ENCODE results near the gene SLC38A7. TPM values are rescaled to one million over a fixed set of nuclear protein-coding genes. Genes with fewer than 3 reads are reported as not detected.
A peak's percentile ranks its signal among the peaks of the same experiment; 100 is the strongest.

Gene SLC38A7
- total and polyA plus RNA-seq, 2 of the 13 experiments (the other 11 are each of a cell fraction or from before 2014, with no cell fraction given) = 13.2 to 14.1 TPM

DNA sequence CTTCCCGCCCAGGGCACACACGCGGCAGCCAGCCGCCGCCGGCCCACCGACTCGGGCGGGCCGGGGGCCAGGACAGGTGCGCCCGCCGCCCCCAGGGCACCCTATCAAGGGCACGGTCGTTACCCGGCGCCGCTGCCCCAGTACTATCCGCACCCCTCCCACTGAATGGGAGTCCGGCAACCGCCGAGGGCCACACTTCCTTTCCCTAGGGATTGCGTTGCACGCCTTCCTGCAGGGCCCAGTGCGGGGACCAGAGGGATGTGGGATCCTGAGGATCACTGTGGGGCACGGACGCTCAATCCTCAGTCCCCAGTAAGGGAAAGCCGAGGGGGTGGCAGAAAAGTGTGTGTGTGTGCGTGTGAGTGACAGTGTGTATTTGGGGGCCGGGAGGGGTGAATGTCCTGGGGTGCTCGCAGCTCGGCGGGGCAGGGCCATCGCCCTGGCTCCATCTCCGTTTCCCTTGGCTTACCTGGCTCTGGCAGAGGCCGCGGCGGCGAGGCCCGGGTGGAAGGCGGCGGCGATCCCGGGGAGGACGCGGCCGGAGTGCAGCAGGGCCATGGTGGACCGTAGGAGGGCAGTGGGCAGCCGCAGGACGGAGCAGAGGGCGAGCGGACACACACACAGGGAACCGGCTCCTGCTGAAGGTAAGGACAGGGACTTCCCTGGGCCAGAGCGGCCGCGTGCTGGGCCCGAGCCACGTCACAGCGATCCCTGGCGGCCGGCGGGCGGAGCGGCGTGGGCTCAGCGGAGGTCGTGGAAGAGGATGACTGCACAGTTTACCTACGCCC, 49.3 kb upstream of the SLC38A7 start, which contains the start of gene GOT2 (continued):
- 0 out of 2 replicates have a peak, but pooled peaks have one; percentile 27 for TF ChIP-seq ZNF253 (CRISPR knock-in tag; IDR thresholded peaks at IDR 0.05; ENCODE audit: borderline replicate concordance)
- TF ChIP-seq SOX6 (IDR thresholded peaks at IDR 0.05) = no peak
- peak; percentile 84 for TF ChIP-seq SOX6 (CRISPR knock-in tag; IDR thresholded peaks at IDR 0.05)
- TF ChIP-seq KDM3A (CRISPR knock-in tag; IDR thresholded peaks at IDR 0.05; ENCODE audit: low read depth) = peak; percentile 96
- TF ChIP-seq ZNF124 (CRISPR knock-in tag; IDR thresholded peaks at IDR 0.05) = peak; percentile 74; the same call in 1 of the 2 replicates
- 0 out of 2 replicates have a peak, but pooled peaks have one; percentile 78 for TF ChIP-seq KLF15 (CRISPR knock-in tag; IDR thresholded peaks at IDR 0.05; ENCODE audit: borderline replicate concordance)
- TF ChIP-seq EEA1 (CRISPR knock-in tag; IDR thresholded peaks at IDR 0.05; ENCODE audit: borderline replicate concordance) = no peak
- no peak for TF ChIP-seq ZNF251 (CRISPR knock-in tag; IDR thresholded peaks at IDR 0.05)
- TF ChIP-seq SP2 (CRISPR knock-in tag; IDR thresholded peaks at IDR 0.05) = no peak
- no peak; the same call in 1 of the 2 replicates for TF ChIP-seq CENPT (CRISPR knock-in tag; IDR thresholded peaks at IDR 0.05; ENCODE audit: low read depth)
- TF ChIP-seq NFE2L2 (IDR thresholded peaks at IDR 0.05; ENCODE audit: low read length) = peak; percentile 63; the same call in 1 of the 2 replicates
- peak; percentile 93 for TF ChIP-seq MXD1 (CRISPR knock-in tag; IDR thresholded peaks at IDR 0.05)
- TF ChIP-seq ZC3H4 (CRISPR knock-in tag; IDR thresholded peaks at IDR 0.05; ENCODE audit: borderline replicate concordance) = 0 out of 2 replicates have a peak, but pooled peaks have one; percentile 15
- TF ChIP-seq, protein P1, sequence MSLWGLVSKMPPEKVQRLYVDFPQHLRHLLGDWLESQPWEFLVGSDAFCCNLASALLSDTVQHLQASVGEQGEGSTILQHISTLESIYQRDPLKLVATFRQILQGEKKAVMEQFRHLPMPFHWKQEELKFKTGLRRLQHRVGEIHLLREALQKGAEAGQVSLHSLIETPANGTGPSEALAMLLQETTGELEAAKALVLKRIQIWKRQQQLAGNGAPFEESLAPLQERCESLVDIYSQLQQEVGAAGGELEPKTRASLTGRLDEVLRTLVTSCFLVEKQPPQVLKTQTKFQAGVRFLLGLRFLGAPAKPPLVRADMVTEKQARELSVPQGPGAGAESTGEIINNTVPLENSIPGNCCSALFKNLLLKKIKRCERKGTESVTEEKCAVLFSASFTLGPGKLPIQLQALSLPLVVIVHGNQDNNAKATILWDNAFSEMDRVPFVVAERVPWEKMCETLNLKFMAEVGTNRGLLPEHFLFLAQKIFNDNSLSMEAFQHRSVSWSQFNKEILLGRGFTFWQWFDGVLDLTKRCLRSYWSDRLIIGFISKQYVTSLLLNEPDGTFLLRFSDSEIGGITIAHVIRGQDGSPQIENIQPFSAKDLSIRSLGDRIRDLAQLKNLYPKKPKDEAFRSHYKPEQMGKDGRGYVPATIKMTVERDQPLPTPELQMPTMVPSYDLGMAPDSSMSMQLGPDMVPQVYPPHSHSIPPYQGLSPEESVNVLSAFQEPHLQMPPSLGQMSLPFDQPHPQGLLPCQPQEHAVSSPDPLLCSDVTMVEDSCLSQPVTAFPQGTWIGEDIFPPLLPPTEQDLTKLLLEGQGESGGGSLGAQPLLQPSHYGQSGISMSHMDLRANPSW (CRISPR knock-in tag; IDR thresholded peaks at IDR 0.05; ENCODE audit: borderline replicate concordance) = peak; percentile 66; the same call in 1 of the 2 replicates
- TF ChIP-seq ARID2 (CRISPR knock-in tag; IDR thresholded peaks at IDR 0.05; ENCODE audit: borderline replicate concordance) = 0 out of 2 replicates have a peak, but pooled peaks have one; percentile 70
- 0 out of 2 replicates have a peak, but pooled peaks have one; percentile 23 for TF ChIP-seq PLSCR1 (CRISPR knock-in tag; IDR thresholded peaks at IDR 0.05; ENCODE audit: borderline replicate concordance)
- TF ChIP-seq FOXM1 (CRISPR knock-in tag; IDR thresholded peaks at IDR 0.05) = 0 out of 2 replicates have a peak, but pooled peaks have one; percentile 34
- 0 out of 2 replicates have a peak, but pooled peaks have one; percentile 56 for TF ChIP-seq E2F5 (CRISPR knock-in tag; conservative IDR thresholded peaks at IDR 0.05)
- peak; percentile 57 for TF ChIP-seq HCFC1 (IDR thresholded peaks at IDR 0.05; ENCODE audit: low read depth, low read length)
- 0 out of 2 replicates have a peak, but pooled peaks have one; percentile 30 for TF ChIP-seq EED (CRISPR knock-in tag; IDR thresholded peaks at IDR 0.05)
- peak; percentile 96 for TF ChIP-seq MIER3 (CRISPR knock-in tag; IDR thresholded peaks at IDR 0.05; ENCODE audit: borderline replicate concordance)
- peak; percentile 95 for TF ChIP-seq CBX1 (IDR thresholded peaks at IDR 0.05; ENCODE audit: low read depth)
- TF ChIP-seq MED1 (CRISPR knock-in tag; IDR thresholded peaks at IDR 0.05) = peak; percentile 88
- TF ChIP-seq ZNF557 (CRISPR knock-in tag; IDR thresholded peaks at IDR 0.05) = peak; percentile 92; the same call in 1 of the 2 replicates
- TF ChIP-seq ZBTB8A (CRISPR knock-in tag; IDR thresholded peaks at IDR 0.05; ENCODE audit: borderline replicate concordance, low read depth) = no peak
- no peak for TF ChIP-seq MBD4 (IDR thresholded peaks at IDR 0.05; ENCODE audit: borderline replicate concordance, low read length)

Measured in HepG2 (cell line).